Ramos (cell line): ENCODE results near the gene C6orf15.
"Not testable (repeated sequence)": the region's sequence is repeated elsewhere in the genome, so short reads cannot be mapped to it uniquely, and the experiment has no call there.

Experiments used
- in situ Hi-C: fragments of 300-500 bp; cut with MboI; formaldehyde crosslinking; loops from one replicate; pipeline ENCODE4 v1.14.3; 2022; ENCODE audit warnings: low sequenced_read_pairs; ENCODE audit not compliant: unreplicated experiment

Gene C6orf15

GRCh38 chr6:31079656-31080261 is 32.6 kb downstream of the C6orf15 start:
- in situ Hi-C loops = loop anchor here (5.0 to 25.0 kb wide), 3 partner anchors 252 to 617 kb away; no protein-coding TSS in a partner anchor

GRCh38 chr6:31076611-31077010 is 35.8 kb downstream of the C6orf15 start:
- in situ Hi-C loops = loop anchor here (5.0 to 25.0 kb wide), 2 partner anchors 249 to 614 kb away; no protein-coding TSS in a partner anchor

- in situ Hi-C loops = loop anchor here (5.0 to 25.0 kb wide), 2 partner anchors 248 to 613 kb away; no protein-coding TSS in a partner anchor
These were observed 36.8 kb downstream of the C6orf15 start for GRCh38 chr6:31075528-31075927.

GRCh38 chr6:31074401-31074800 is 38.0 kb downstream of the C6orf15 start:
- in situ Hi-C loops = no loop called here

- in situ Hi-C loops = no loop called here
These were observed 41.6 kb downstream of the C6orf15 start for GRCh38 chr6:31070711-31071197.

- in situ Hi-C loops = no loop called here
These were observed 43.6 kb downstream of the C6orf15 start for GRCh38 chr6:31068669-31069340.

- in situ Hi-C loops = not testable (repeated sequence)
These were observed 44.3 kb downstream of the C6orf15 start for GRCh38 chr6:31067891-31068668.

GRCh38 chr6:31067028-31067427 is 45.3 kb downstream of the C6orf15 start:
- in situ Hi-C loops = not testable (repeated sequence)

GRCh38 chr6:31065556-31065955 is 46.8 kb downstream of the C6orf15 start:
- in situ Hi-C loops = no loop called here

- in situ Hi-C loops = no loop called here
These were observed 48.4 kb downstream of the C6orf15 start for GRCh38 chr6:31063906-31064435.
